Adrenal gland (tissue), 12 donors: Measurements from ENCODE around the gene FAM167B. TPM values are rescaled to one million over a fixed set of nuclear protein-coding genes. Genes with fewer than 3 reads are reported as not detected.
"Not testable (repeated sequence)": the region's sequence is repeated elsewhere in the genome, so short reads cannot be mapped to it uniquely, and the experiment has no call there.

ENCODE experiments used
- DNase-seq, 7 donors: peaks; one replicate each; pipeline ENCODE4 v3.0.0-alpha.2; 2019 to 2020
- H3K27ac ChIP-seq, 5 donors: fragments of 200-600 bp; sonication (generic) in 4 of 5; 1 replicate in 3 of 5; 2 replicates in 2 of 5; pipeline versions ENCODE4 v1.5.1 to v1.8.0; 2016 to 2020; ENCODE audit warnings: mild to moderate bottlenecking in 1 of 5
- H3K27me3 ChIP-seq: fragments of 200-600 bp; 2 replicates; pipeline ENCODE4 v1.8.0; 2021
- H3K36me3 ChIP-seq, 2 donors: fragments of 200-600 bp; replicated peaks in 1 of 2; 1 replicate in 1 of 2; 2 replicates in 1 of 2; pipeline versions ENCODE4 v1.5.1 to v1.8.0; 2018 to 2022
- H3K4me1 ChIP-seq, 2 donors: fragments of 200-600 bp; replicated peaks in 1 of 2; 1 replicate in 1 of 2; 2 replicates in 1 of 2; pipeline versions ENCODE4 v1.5.1 to v1.8.0; 2018 to 2021
- H3K4me3 ChIP-seq, 4 donors: fragments of 200-600 bp; sonication (generic) in 3 of 4; one replicate each; pipeline ENCODE4 v1.5.1; 2016 to 2018
- H3K9me3 ChIP-seq, 3 donors: fragments of 200-600 bp; sonication (generic) in 1 of 3; replicated peaks in 1 of 3; 1 replicate in 2 of 3; 2 replicates in 1 of 3; pipeline versions ENCODE4 v1.5.1 to v1.8.0; 2016 to 2021
- CTCF ChIP-seq, 6 experiments: fragments of 450-650 bp in 4 of 6; fragments of 200-600 bp in 2 of 6; sonication (generic) in 1 of 6; IDR thresholded peaks; 1 replicate in 5 of 6; 2 replicates in 1 of 6; pipeline versions ENCODE4 v1.5.1 to v1.8.0; 2016 to 2021; ENCODE audit warnings: antibody characterized with exemption in 6 of 6, mild to moderate bottlenecking in 2 of 6, moderate library complexity in 1 of 6
- POLR2A ChIP-seq, 2 donors: fragments of 450-650 bp; IDR thresholded peaks; one replicate each; pipeline ENCODE4 v1.6.1; 2017; ENCODE audit warnings: antibody characterized with exemption in 2 of 2, mild to moderate bottlenecking in 2 of 2, moderate library complexity in 1 of 2
- WGBS, 4 donors: extraction: QIAGEN DNeasy Blood & Tissue Kit in 2 of 4; methylation state at CpG; one replicate each; pipeline versions ENCODE4 v1.1.5 to v1.1.7; 2013 to 2017; 5-methylcytosine and 5-hydroxymethylcytosine counted together
- intact Hi-C, 2 donors: fragments of 100-400 bp; cut with DNase I; formaldehyde crosslinking; loops; one replicate each; pipeline versions ENCODE4 v1.14.1 to v1.15.0; 2022 to 2023
- polyA plus RNA-seq, 3 donors: library from polyadenylated mRNA; stranded (reverse); fragments of 200-250 nt in 2 of 3; fragments of 350-450 nt in 1 of 3; fragmentation: Illumina TruSeq in 1 of 3; extraction: RNeasy Lipid Tissue Mini Kit (QIAGEN cat#74804) in 1 of 3; gene quantifications; one replicate each; pipeline ENCODE4 v1.2.3, GENCODE V29; 2013 to 2014
- total RNA-seq, 9 donors: library from RNA; depleted of rRNA in 4 of 9; stranded (reverse); fragments of >200 nt in 4 of 9; fragments of 120-200 nt in 1 of 9; fragmentation: NEBNext Ultra II Directional in 1 of 9; extraction: Animal tissue kit (Norgen Biotek cat#: 25700) in 1 of 9; gene quantifications; one replicate each; pipeline versions ENCODE4 v1.1.0 to v1.2.4, GENCODE V29; 2013 to 2023
- donor health status: healthy with polysubstance abuse.
- donor health status: Bipolar disorder and iron deficiency.
- donor health status: DM: yes; HTN: yes; CAD: no.
- donor health status: DM: no; HTN: no; CAD: no.
- donor health status: DM: no; HTN: no; CAD: no.
- donor health status: DM: yes; HTN: yes; CAD: no.

Gene FAM167B
- total and polyA plus RNA-seq, 12 donors, result 3.2 to 58.2 (median 26.3) TPM

DNA sequence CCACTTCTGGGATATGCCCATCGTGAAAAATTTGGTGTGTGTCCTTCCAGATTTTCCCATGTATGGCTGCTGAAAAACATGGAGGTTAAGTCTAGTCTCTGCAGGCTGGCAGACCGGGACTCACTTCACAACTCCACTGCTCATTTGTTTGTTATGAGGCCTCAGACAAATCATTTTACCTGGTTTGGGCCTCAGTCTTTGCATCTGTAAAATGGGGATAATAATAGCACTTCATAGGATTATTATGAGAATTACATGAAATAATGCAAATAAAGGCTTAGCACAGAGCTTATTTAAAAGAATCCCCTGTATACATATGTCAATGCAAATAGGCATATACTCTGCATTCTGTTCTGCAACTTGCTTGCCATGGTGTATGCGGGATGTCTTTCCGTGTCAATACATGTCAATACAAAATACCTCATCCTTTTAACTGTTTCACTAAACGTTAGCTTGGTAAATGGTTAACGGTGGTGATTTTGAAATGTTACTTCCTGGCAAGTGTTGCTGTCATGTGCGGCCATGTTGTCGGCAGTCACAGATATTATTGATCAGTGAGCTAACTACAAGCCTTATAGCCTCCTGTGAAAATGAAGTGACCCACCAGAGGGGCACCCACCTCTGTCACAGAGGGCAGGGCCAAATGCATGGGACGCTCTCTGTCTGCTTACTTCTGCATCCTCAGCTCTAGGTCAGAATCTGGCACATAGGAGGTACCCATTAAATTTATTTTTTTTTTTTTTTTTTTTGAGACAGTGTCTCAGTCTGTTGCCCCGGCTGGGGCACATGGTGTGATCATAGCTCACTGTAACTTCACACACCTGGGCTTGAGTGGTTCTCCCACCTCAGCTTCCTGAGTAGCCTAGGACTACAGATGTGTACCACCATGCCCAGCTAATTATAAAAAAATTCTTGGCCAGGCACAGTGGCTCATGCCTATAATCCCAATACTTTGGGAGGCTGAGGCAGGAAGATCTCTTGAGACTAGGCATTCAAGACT is 8.3 kb downstream of the FAM167B start:
- WGBS, 4 donors, result 82 to 86% (median 83%) methylated on average over 10 of the region's 10 CpGs
- Histone ChIP-seq H3K27ac (no peak overlapping the region), H3K9me3 (no peaks in the 10 kb centered on the region), H3K4me1 (peaks cover 0 to 1% of the 10 kb centered on the region in 2 donors), H3K4me3 (no peak overlapping the region), H3K36me3 (no peaks in the 10 kb centered on the region), H3K27me3 (no peaks in the 10 kb centered on the region)
- DNase-seq, result no peak
- intact Hi-C loops, result no loop called here
- TF ChIP-seq POLR2A (IDR thresholded peaks at IDR 0.05) (no peak), CTCF (IDR thresholded peaks at IDR 0.05) (no peak)

GRCh38 chr1:32256473-32257226 is 9.6 kb downstream of the FAM167B start:
- no peak for TF ChIP-seq CTCF (IDR thresholded peaks at IDR 0.05)
- no peak for TF ChIP-seq POLR2A (IDR thresholded peaks at IDR 0.05)
- WGBS, 4 donors, result 74 to 80% (median 76%) methylated on average over 9 of the region's 9 CpGs
- H3K4me3 ChIP-seq, result no peak overlapping the region
- intact Hi-C loops, result no loop called here
- no peaks in the 10 kb centered on the region for H3K4me1 ChIP-seq
- no peak overlapping the region for H3K27ac ChIP-seq
- DNase-seq, result no peak
- H3K9me3 ChIP-seq, result no peaks in the 10 kb centered on the region
- no peaks in the 10 kb centered on the region for H3K27me3 ChIP-seq
- no peaks in the 10 kb centered on the region for H3K36me3 ChIP-seq

DNA sequence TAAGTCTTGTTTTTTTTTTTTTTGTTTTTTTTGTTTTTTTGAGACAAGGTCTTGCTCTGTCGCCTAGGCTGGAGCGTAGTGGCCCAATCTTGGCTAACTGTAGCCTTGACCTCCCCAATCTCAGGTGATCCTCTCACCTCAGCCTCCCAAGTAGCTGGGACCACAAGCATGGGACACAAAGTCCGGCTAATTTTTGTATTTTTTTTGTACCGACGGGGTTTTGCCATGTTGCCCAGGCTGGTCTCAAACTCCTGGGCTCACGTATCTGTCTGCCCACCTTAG is 10.1 kb downstream of the FAM167B start:
- intact Hi-C loops, result no loop called here
- TF ChIP-seq CTCF (IDR thresholded peaks at IDR 0.05) (no peak), POLR2A (IDR thresholded peaks at IDR 0.05) (no peak)
- DNase-seq, result no peak
- no peak overlapping the region for H3K27ac ChIP-seq
- H3K4me3 ChIP-seq, result no peak overlapping the region
- no peaks in the 10 kb centered on the region for H3K4me1 ChIP-seq
- H3K9me3 ChIP-seq, result no peaks in the 10 kb centered on the region
- 79 to 83% (median 80%) methylated on average over 6 of the region's 6 CpGs for WGBS, 4 donors
- no peaks in the 10 kb centered on the region for H3K36me3 ChIP-seq
- H3K27me3 ChIP-seq, result no peaks in the 10 kb centered on the region

- WGBS, 4 donors, result 93 to 94% (median 93%) methylated on average over 4 of the region's 4 CpGs
- intact Hi-C loops, result not testable (repeated sequence)
- peak overlapping the region in 2 of 5 donors; percentile 7 to 32 for H3K27ac ChIP-seq
Measured at GRCh38 chr1:32263236-32263593, 16.2 kb downstream of the FAM167B start.

More at GRCh38 chr1:32263236-32263593, 16.2 kb downstream of the FAM167B start:
- not testable (repeated sequence) for H3K9me3 ChIP-seq, H3K4me1 ChIP-seq, DNase-seq, H3K36me3 ChIP-seq, H3K27me3 ChIP-seq, H3K4me3 ChIP-seq
